WI38 (cell line): ENCODE measurements around the gene PPM1M.
A peak's percentile ranks its signal among the peaks of the same experiment; 100 is the strongest.
"Not testable (repeated sequence)": the region's sequence is repeated elsewhere in the genome, so short reads cannot be mapped to it uniquely, and the experiment has no call there.

ENCODE experiments used
- H3K4me3 ChIP-seq: 2 replicates; pipeline ENCODE4 v1.5.1; 2011; ENCODE audit warnings: low read depth, mild to moderate bottlenecking, control low read depth, low read length
- TF ChIP-seq, protein P1 (sequence below): IDR thresholded peaks from 2 replicates; pipeline ENCODE4 v1.5.1; 2012; ENCODE audit warnings: low read depth, mild to moderate bottlenecking, control low read depth, low read length

PPM1M gene

DNA sequence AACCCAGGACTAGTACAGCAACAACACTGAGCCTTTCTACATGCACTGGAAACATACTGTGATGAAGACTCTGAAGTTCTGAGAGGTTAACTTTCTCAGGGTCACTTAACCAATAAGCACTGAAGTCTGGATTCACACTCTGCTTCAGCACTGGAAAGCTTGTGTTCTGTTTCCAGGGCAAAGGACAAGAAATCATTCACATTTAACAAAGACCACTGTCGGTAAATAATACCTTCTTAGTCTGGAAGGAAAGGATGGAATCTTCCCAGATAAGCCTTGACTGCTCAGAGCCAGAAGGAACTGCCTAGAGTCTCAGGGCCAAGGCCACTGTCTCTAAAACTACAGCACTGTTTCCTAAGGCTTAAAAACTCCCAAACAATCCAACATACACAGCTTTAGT is 37.7 kb downstream of the PPM1M start:
- H3K4me3 ChIP-seq: no peak overlapping the region
- TF ChIP-seq, protein P1, sequence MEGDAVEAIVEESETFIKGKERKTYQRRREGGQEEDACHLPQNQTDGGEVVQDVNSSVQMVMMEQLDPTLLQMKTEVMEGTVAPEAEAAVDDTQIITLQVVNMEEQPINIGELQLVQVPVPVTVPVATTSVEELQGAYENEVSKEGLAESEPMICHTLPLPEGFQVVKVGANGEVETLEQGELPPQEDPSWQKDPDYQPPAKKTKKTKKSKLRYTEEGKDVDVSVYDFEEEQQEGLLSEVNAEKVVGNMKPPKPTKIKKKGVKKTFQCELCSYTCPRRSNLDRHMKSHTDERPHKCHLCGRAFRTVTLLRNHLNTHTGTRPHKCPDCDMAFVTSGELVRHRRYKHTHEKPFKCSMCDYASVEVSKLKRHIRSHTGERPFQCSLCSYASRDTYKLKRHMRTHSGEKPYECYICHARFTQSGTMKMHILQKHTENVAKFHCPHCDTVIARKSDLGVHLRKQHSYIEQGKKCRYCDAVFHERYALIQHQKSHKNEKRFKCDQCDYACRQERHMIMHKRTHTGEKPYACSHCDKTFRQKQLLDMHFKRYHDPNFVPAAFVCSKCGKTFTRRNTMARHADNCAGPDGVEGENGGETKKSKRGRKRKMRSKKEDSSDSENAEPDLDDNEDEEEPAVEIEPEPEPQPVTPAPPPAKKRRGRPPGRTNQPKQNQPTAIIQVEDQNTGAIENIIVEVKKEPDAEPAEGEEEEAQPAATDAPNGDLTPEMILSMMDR: no peak

- H3K4me3 ChIP-seq: not testable (repeated sequence)
Observed at GRCh38 chr3:52284051-52284450, 38.5 kb downstream of the PPM1M start.

- TF ChIP-seq, protein P1: no peak
- peak overlapping the region; percentile 91 for H3K4me3 ChIP-seq
Observed at GRCh38 chr3:52286777-52287110, 41.2 kb downstream of the PPM1M start.

DNA sequence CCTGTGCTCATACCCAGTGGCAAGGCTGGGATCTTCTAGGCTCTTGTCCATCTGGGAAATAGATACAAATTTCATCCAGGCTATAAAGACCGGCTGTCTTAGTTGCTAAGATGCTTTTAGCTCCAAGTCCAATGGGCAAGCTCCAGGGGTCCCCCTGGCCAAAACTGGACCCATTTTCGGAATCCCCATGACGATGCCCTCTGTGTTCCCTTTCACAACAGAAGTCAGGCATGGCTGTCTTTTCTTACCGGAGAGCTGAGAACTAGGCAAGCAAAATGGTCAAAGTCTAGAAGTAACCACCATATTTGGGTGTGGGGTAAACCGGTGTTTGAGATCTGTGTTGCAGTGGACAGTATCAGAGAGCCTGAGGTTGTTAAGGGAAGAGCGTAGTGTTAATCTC is 43.1 kb downstream of the PPM1M start:
- H3K4me3 ChIP-seq: peak overlapping the region; percentile 91
- TF ChIP-seq, protein P1: no peak

- TF ChIP-seq, protein P1: no peak
- no peak overlapping the region for H3K4me3 ChIP-seq
Observed at GRCh38 chr3:52289338-52289746, 43.8 kb downstream of the PPM1M start.

DNA sequence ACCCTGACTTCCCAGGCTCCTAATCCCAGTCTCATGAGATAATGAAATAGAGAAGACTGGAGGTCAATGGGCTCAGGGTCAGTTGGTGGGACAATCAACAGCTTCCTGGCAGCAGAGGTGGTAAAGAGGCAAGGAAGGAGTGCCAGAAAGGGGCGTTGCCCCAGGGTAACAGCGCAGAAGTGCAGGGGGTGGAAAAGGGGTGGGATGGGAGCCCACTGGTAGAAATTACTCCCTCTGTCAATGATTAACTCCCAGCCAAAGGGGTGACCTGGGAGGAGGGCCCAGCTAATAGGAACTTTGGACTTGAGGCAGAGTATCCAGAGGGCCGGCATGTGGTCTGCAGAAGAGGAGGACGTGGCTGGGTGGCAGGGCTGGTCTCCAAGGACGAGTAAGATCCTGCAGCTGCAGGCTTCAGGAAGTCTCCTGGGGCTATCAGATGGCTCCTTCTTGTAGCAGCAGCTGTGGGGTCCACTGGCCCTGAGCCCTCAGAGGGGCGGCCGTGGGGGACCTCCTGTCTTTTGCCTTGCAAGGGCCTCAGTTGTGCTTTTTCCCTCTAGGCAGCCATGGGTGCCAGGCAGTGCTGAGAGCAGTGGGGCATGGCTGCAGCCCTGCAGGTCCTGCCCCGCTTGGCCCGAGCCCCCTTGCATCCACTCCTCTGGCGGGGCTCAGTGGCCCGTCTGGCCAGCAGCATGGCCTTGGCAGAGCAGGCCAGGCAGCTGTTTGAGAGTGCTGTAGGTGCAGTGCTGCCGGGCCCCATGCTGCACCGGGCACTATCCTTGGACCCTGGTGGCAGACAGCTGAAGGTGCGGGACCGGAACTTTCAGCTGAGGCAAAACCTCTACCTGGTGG is 44.4 kb downstream of the PPM1M start:
- H3K4me3 ChIP-seq: no peak overlapping the region
- TF ChIP-seq, protein P1: no peak

- no peak overlapping the region for H3K4me3 ChIP-seq
- TF ChIP-seq, protein P1: no peak
Observed at GRCh38 chr3:52290596-52291507, 45.3 kb downstream of the PPM1M start.
